HEK293T (cell line): ENCODE measurements around the gene UVRAG.

ENCODE experiments used
- CTCF ChIA-PET: fragments of 350-600 bp; formaldehyde crosslinking; extraction: SDS; loops from one replicate; lab custom pipeline; 2021; ENCODE audit warnings: antibody characterized with exemption, inconsistent platforms; lab: Yijun Ruan, JAX
- POLR2A ChIA-PET: fragments of 350-600 bp; formaldehyde crosslinking; extraction: SDS; loops from one replicate; lab custom pipeline; 2020; ENCODE audit warnings: antibody characterized with exemption, inconsistent platforms; lab: Yijun Ruan, JAX
- DNase-seq: peaks from one replicate; pipeline ENCODE4 v3.0.0; 2012; ENCODE audit warnings: mixed read lengths; ENCODE audit errors: extremely low spot score
- ARNT ChIP-seq: fragments of 450-650 bp; IDR thresholded peaks from 2 replicates; pipeline ENCODE4 v1.6.1; 2017; ENCODE audit warnings: mild to moderate bottlenecking
- BHLHE40 ChIP-seq: fragments of 450-650 bp; IDR thresholded peaks from 2 replicates; pipeline ENCODE4 v1.6.1; 2016; ENCODE audit warnings: mild to moderate bottlenecking, moderate library complexity, borderline replicate concordance
- CTBP1 ChIP-seq: fragments of 450-650 bp; IDR thresholded peaks from 2 replicates; pipeline ENCODE4 v1.6.1; 2016; ENCODE audit warnings: borderline replicate concordance
- ELF4 ChIP-seq: fragments of 450-650 bp; IDR thresholded peaks from 2 replicates; pipeline ENCODE4 v1.6.1; 2017; ENCODE audit warnings: antibody characterized with exemption
- FOXA1 ChIP-seq: fragments of 450-650 bp; IDR thresholded peaks from 2 replicates; pipeline ENCODE4 v1.6.1; 2016; ENCODE audit warnings: mild to moderate bottlenecking
- FOXK2 ChIP-seq: fragments of 450-650 bp; IDR thresholded peaks from 2 replicates; pipeline ENCODE4 v1.6.1; 2016; ENCODE audit warnings: mild to moderate bottlenecking
- FOXM1 ChIP-seq: fragments of 450-650 bp; IDR thresholded peaks from 2 replicates; pipeline ENCODE4 v1.6.1; 2017; ENCODE audit warnings: mild to moderate bottlenecking, borderline replicate concordance
- HDGF ChIP-seq: fragments of 450-650 bp; IDR thresholded peaks from 2 replicates; pipeline ENCODE4 v1.6.1; 2017; ENCODE audit warnings: antibody characterized with exemption, borderline replicate concordance
- L3MBTL2 ChIP-seq: fragments of 450-650 bp; conservative IDR thresholded peaks from 2 replicates; pipeline ENCODE4 v1.6.1; 2016; ENCODE audit warnings: mild to moderate bottlenecking
- LEF1 ChIP-seq: fragments of 450-650 bp; IDR thresholded peaks from 2 replicates; pipeline ENCODE4 v1.6.1; 2017; ENCODE audit warnings: mild to moderate bottlenecking, borderline replicate concordance
- NFRKB ChIP-seq: fragments of 450-650 bp; IDR thresholded peaks from 2 replicates; pipeline ENCODE4 v1.6.1; 2016; ENCODE audit warnings: mild to moderate bottlenecking, moderate library complexity
- PKNOX1 ChIP-seq: fragments of 450-650 bp; IDR thresholded peaks from 2 replicates; pipeline ENCODE4 v1.6.1; 2016
- SP1 ChIP-seq: fragments of 450-650 bp; IDR thresholded peaks from 2 replicates; pipeline ENCODE4 v1.6.1; 2017
- SUZ12 ChIP-seq: fragments of 450-650 bp; IDR thresholded peaks from 2 replicates; pipeline ENCODE4 v1.6.1; 2016; ENCODE audit warnings: mild to moderate bottlenecking
- TARDBP ChIP-seq: fragments of 450-650 bp; IDR thresholded peaks from 2 replicates; pipeline ENCODE4 v1.6.1; 2016
- ZNF384 ChIP-seq: fragments of 450-650 bp; IDR thresholded peaks from 2 replicates; pipeline ENCODE4 v1.6.1; 2016

UVRAG gene

GRCh38 chr11:75782540-75783263 is 32.3 kb upstream of the UVRAG start:
- no peak for DNase-seq
- CTCF ChIA-PET: no interaction called here
- no peak for TF ChIP-seq NFRKB
- TF ChIP-seq HDGF: no peak
- no peak for TF ChIP-seq LEF1
- no peak for TF ChIP-seq TARDBP
- TF ChIP-seq CTBP1: no peak
- TF ChIP-seq SUZ12: no peak
- no peak for TF ChIP-seq SP1
- TF ChIP-seq ARNT: no peak
- no peak for TF ChIP-seq FOXM1
- no peak for TF ChIP-seq ZNF384
- no peak for TF ChIP-seq BHLHE40
- no peak for TF ChIP-seq FOXK2
- TF ChIP-seq PKNOX1: no peak
- no peak for TF ChIP-seq L3MBTL2
- POLR2A ChIA-PET: no interaction called here

GRCh38 chr11:75783416-75784084 is 31.5 kb upstream of the UVRAG start:
- ChIA-PET CTCF (no interaction called here), POLR2A (no interaction called here)
- DNase-seq: no peak
- TF ChIP-seq SP1 (no peak), LEF1 (no peak), FOXM1 (no peak)

GRCh38 chr11:75784085-75784478 is 30.9 kb upstream of the UVRAG start:
- TF ChIP-seq FOXK2 (no peak), PKNOX1 (no peak), L3MBTL2 (no peak)
- ChIA-PET CTCF (no interaction called here), POLR2A (no interaction called here)
- no peak for DNase-seq

GRCh38 chr11:75784506-75784905 is 30.5 kb upstream of the UVRAG start:
- POLR2A ChIA-PET: interaction anchor here (1.1 kb wide), 1 partner anchor 9 kb away, joined by 4 read pairs; no protein-coding TSS in a partner anchor
- DNase-seq: no peak
- no peak for TF ChIP-seq L3MBTL2
- no peak for TF ChIP-seq FOXA1
- no peak for TF ChIP-seq BHLHE40
- TF ChIP-seq CTBP1: no peak
- no peak for TF ChIP-seq TARDBP
- TF ChIP-seq FOXK2: no peak
- no peak for TF ChIP-seq SUZ12
- no peak for TF ChIP-seq PKNOX1
- no peak for TF ChIP-seq ARNT
- no peak for TF ChIP-seq HDGF
- no peak for TF ChIP-seq NFRKB
- TF ChIP-seq LEF1: no peak
- CTCF ChIA-PET: no interaction called here

GRCh38 chr11:75785187-75785586 is 29.8 kb upstream of the UVRAG start:
- no peak for DNase-seq
- CTCF ChIA-PET: no interaction called here
- no peak for TF ChIP-seq PKNOX1
- TF ChIP-seq LEF1: no peak
- no peak for TF ChIP-seq ZNF384
- TF ChIP-seq HDGF: no peak
- no peak for TF ChIP-seq L3MBTL2
- TF ChIP-seq SP1: no peak
- TF ChIP-seq TARDBP: no peak
- TF ChIP-seq FOXA1: no peak
- TF ChIP-seq NFRKB: no peak
- TF ChIP-seq CTBP1: no peak
- no peak for TF ChIP-seq SUZ12
- TF ChIP-seq ELF4: no peak
- no peak for TF ChIP-seq FOXK2
- no peak for TF ChIP-seq FOXM1
- no peak for TF ChIP-seq BHLHE40
- no peak for TF ChIP-seq ARNT
- POLR2A ChIA-PET: interaction anchor here (1.1 kb wide), 1 partner anchor 8 kb away, joined by 4 read pairs; no protein-coding TSS in a partner anchor
